ENCODE measurements around the gene CUBN. TPM values are rescaled to one million over a fixed set of nuclear protein-coding genes. Genes with fewer than 3 reads are reported as not detected.

The CUBN gene
- total and polyA plus RNA-seq, 10 of the 15 experiments (the other 5 are each of a cell fraction or from before 2014, with no cell fraction given), result under 0.01 to 0.14 (median 0.02) TPM; not detected in 6

DNA sequence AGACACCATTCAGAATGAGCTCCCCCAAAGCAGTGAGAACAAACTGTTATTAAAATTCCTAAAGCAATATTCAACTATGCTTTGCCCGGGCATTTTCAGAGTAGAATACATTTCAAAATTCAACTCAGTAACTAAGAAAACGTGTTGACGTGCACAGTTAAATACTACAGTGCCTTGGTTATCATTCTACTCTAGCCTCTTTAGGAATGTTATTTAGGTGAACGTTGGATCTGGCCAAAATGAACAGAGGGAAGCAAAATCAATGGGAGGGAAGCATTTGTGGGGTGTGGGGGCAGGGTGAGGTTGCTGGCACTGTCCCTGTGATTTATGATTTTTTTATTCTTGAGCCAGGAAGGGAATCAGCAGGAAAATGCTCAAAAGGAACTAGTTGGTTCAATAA is 339.8 kb downstream of the CUBN start:
- Histone ChIP-seq H3K9me3 (replicated peaks; ENCODE audit: control insufficient read depth, insufficient read depth, low read length) (peaks cover 2% of the 10 kb centered on the region; the same call in 1 of the 3 replicates), H3K27me3 (replicated peaks in 1 of 2; ENCODE audit: control insufficient read depth in 2 of 2, insufficient read depth in 2 of 2, low read length in 1 of 2) (no peaks in the 10 kb centered on the region), H3K27ac (ENCODE audit: control insufficient read depth, insufficient read depth) (no peak overlapping the region), H2AFZ (ENCODE audit: control insufficient read depth, low read depth, low read length) (no peak overlapping the region), H3K4me2 (ENCODE audit: control insufficient read depth, insufficient read depth) (no peak overlapping the region), H3K79me2 (ENCODE audit: control insufficient read depth, insufficient read depth, low read length) (peaks cover 1% of the 10 kb centered on the region), H3K4me3 (no peak overlapping the region), H3K4me1 (ENCODE audit: control insufficient read depth, insufficient read depth, low read length) (peaks cover 19% of the 10 kb centered on the region), H3K9ac (ENCODE audit: control insufficient read depth, insufficient read depth, low read length) (no peak overlapping the region), H4K20me1 (ENCODE audit: control insufficient read depth, insufficient read depth) (no peaks in the 10 kb centered on the region), H3K36me3 (ENCODE audit: control insufficient read depth in 2 of 2, insufficient read depth in 2 of 2, low read length in 1 of 2) (peaks cover 0 to 4% of the 10 kb centered on the region in 2 experiments; a peak in 2 of 4 replicates)
- ChIA-PET RAD21 (ENCODE audit: unreplicated experiment) (interaction anchor here (1.2 kb wide), 1 partner anchor 19 kb away, joined by 3 read pairs; no protein-coding TSS in a partner anchor), SMC1A (ENCODE audit: uncharacterized antibody, unreplicated experiment) (interaction anchor here (2.0 to 2.5 kb wide), 2 partner anchors 8 to 24 kb away, joined by 7 to 15 read pairs; no protein-coding TSS in a partner anchor), POLR2A (interaction anchor here (0.8 to 1.2 kb wide), 3 partner anchors 10 to 311 kb away, joined by 3 read pairs; no protein-coding TSS in a partner anchor), CTCF (interaction anchor here (0.8 to 1.4 kb wide), 2 partner anchors 9 to 12 kb away, joined by 3 to 4 read pairs; no protein-coding TSS in a partner anchor)
- 96% methylated on average over 4 of the region's 4 CpGs for WGBS (ENCODE audit: insufficient coverage, insufficient replicate concordance, low lambda C conversion rate, missing lambda C conversion rate)
- in situ Hi-C loops (cut with MboI), result loop anchor here (10.0 kb wide), 1 partner anchor 665 kb away; no protein-coding TSS in a partner anchor
- TF ChIP-seq SREBF1 (IDR thresholded peaks at IDR 0.05; ENCODE audit: low read length), result no peak
- no peak for TF ChIP-seq KAT2A (conservative IDR thresholded peaks at IDR 0.05; ENCODE audit: control insufficient read depth, low read depth, low read length)
- TF ChIP-seq SMAD1 (IDR thresholded peaks at IDR 0.05; ENCODE audit: low read depth, partially characterized antibody), result no peak
- TF ChIP-seq ZBED1 (IDR thresholded peaks at IDR 0.05; ENCODE audit: borderline replicate concordance), result no peak
- no peak for TF ChIP-seq TCF12 (IDR thresholded peaks at IDR 0.05; ENCODE audit: low read depth, low read length)
- no peak for TF ChIP-seq JUND (IDR thresholded peaks at IDR 0.05; ENCODE audit: low read depth, low read length)
- no peak for TF ChIP-seq HDGF (IDR thresholded peaks at IDR 0.05)
- TF ChIP-seq YY1 (IDR thresholded peaks at IDR 0.05; ENCODE audit: low read depth, low read length), result no peak
- TF ChIP-seq GATAD2B (conservative IDR thresholded peaks at IDR 0.05; ENCODE audit: low read depth), result no peak
- no peak for TF ChIP-seq ZZZ3 (IDR thresholded peaks at IDR 0.05; ENCODE audit: control insufficient read depth, insufficient read length, low read depth)
- TF ChIP-seq RBBP5 (conservative IDR thresholded peaks at IDR 0.05), result no peak
- TF ChIP-seq RELA (IDR thresholded peaks at IDR 0.05; ENCODE audit: borderline replicate concordance, partially characterized antibody), result no peak
- no peak for TF ChIP-seq HDAC2 (IDR thresholded peaks at IDR 0.05)
- TF ChIP-seq POU2F2 (IDR thresholded peaks at IDR 0.05; ENCODE audit: borderline replicate concordance, low read depth, low read length), result no peak
- no peak for TF ChIP-seq ZNF207 (IDR thresholded peaks at IDR 0.05; ENCODE audit: borderline replicate concordance)
- ATAC-seq (no peak), DNase-seq (ENCODE audit: low read depth, low spot score) (no peak), FAIRE-seq (no peak)
- intact Hi-C loops (cut with micrococcal nuclease; ENCODE audit: unreplicated experiment), result no loop called here
- no TSS peak for BruUV-seq (replicated peaks)

Data from GM12878 (cell line).